ENCODE data around the gene GPC3.

- TF ChIP-seq POLR2A (IDR thresholded peaks at IDR 0.05): no peak
- TF ChIP-seq CTCF (IDR thresholded peaks at IDR 0.05): no peak
Observed at GRCh38 chrX:133868250-133868649, 117.1 kb downstream of the GPC3 start.
